ENCODE measurements around the gene GABPB2.
A peak's percentile ranks its signal among the peaks of the same experiment; 100 is the strongest.
"Not testable (repeated sequence)": the region's sequence is repeated elsewhere in the genome, so short reads cannot be mapped to it uniquely, and the experiment has no call there.

The GABPB2 gene

DNA sequence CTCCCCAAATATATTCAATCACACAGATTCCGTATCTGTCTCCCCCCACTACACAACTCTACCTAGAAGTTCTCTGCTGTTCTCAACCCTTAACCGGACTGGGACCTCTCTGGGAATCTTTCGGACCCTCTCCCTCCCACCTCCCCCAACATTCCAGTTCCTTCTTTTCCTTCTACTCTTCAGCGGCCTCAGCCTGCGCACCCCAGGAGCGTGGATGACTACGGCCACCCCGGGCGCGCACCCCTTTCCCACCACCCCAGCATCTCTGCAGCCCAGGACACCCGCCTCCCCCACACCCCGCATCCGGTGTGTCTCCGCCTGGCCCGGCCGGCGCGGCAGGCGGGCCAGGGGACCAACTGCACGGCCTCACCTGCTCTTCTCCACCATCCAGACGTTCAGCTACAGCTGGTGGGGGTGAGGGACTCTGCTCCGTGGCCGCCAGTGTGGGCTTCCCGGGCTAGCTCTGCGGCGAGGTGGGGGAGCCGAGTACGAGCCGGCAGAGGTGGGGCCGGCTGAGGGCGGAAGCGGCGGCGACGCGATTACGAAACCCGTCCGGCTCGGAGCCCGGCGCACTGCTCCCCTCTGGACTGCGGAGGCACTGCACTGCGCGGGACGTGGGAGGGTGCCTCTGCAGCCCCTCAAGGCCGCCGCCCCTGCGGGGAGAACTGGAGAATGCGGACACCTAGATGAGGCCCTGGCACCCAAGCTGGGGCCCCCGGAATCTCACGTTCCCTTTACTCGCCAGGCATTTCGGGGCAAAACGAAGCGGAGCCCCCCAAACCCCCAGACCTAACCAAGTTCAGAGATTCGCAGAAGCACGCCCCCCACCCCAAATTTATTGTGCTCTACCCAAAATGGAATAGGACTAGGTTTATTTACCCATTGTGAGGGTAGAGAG lies 11.2 kb upstream of the GABPB2 start, which contains the start of gene CDC42SE1:
Gene CDC42SE1 (minus strand): TSS at position 514 of the 898 bp plus-strand sequence. CDS start 3,892 bp downstream, outside the sequence.
- peak in 57 of 58 donors; percentile 10 to 83 (median 70) for DNase-seq

DNA sequence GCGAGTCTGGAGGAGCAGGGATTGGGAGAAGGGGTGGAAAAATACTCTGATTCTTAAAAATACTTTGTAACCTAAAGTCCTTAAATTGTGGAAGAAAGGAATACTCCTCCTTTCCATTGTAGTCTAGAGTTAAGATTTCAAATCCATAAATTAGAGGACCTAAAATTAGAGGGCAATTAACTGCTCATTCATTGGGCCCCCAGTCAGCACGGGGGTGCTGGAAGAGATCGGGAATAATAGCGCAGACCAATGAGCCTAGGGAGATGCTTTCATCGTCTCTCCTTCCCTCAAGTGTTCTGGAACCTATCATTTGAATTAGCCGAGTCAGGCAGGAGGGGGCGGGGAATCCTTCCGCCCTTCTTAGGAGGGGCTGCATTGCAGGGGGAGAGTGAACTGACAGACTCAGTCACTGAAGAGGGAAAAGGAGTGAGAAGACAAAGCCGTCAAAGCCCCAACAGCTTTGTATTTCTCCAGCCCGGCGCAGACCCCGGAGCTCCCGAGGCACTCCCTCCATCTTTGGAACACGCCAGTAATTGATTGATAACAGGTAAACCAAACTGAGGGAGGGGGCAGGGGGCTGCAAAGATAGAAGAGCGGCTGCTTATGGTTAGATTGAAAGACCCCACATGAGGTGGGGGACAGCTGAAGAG lies 10.4 kb upstream of the GABPB2 start, which contains the start of gene MLLT11:
Gene MLLT11 (plus strand): TSS at position 391 of the 650 bp plus-strand sequence. CDS start 6,828 bp downstream, outside the sequence.
- peak in 56 of 58 donors; percentile 10 to 83 (median 52) for DNase-seq

GRCh38 chr1:151060657-151061421 lies 9.7 kb upstream of the GABPB2 start:
- DNase-seq, result peak in 7 of 58 donors; percentile 3 to 23 (median 9)

GRCh38 chr1:151061704-151062103 lies 8.9 kb upstream of the GABPB2 start:
- no peak for DNase-seq

DNA sequence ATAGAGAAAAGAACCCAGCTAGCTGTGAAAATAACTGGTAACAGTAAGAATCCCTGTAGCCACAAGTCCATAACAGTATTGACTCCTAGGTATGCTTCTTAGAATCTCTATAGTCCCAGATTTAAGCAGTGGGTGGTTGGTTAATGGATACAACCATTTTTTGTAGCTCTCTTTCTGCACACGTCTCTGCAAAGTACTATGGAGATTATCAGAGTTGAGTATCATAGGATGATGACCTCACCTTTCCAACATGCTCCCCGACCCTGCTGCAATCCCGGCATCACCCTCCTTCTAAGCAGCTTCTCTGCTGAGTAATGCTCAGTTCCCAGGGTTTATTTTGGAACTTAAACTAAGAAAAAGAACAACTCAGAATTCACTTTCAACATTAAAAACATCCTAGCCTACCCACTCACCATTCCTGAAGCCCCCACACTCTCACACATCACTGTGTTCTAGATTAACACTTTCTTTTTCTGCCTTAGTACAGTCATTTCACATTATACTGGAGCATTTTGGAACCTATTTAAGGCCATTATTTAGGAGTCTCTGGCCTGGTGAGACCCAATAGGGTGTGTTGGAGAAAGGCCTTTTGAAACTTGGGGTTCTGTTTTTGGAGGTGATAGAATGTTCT lies 7.7 kb upstream of the GABPB2 start:
- DNase-seq, result no peak

- no peak for DNase-seq
These were observed 5.4 kb upstream of the GABPB2 start for GRCh38 chr1:151065089-151065645.

- no peak for DNase-seq
These were observed 3.4 kb upstream of the GABPB2 start for GRCh38 chr1:151067185-151067584.

DNA sequence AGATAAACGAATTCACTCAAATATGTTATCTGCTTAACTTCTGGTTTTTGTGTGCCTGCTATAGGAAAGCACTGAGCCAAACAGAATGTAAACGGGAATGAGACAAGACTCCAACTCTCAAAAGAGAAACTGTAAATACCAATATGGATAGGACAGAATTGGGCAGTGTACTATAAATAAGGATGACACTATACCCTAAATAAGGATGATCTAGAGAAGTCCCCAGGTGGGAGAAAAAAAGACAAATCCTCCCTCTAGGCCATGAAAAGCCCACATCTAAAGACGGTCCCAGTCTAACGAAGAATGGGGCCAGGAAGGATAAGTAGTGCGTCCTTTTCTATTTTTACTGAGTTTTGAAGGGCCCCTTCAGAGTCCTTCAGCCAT lies 1.5 kb upstream of the GABPB2 start:
- no peak for DNase-seq

- DNase-seq, result no peak
These were observed 1.7 kb downstream of the GABPB2 start for GRCh38 chr1:151072224-151072623.

- no peak for DNase-seq
These were observed 15.5 kb downstream of the GABPB2 start for GRCh38 chr1:151085953-151086559.

- DNase-seq, result not testable (repeated sequence)
These were observed 26.9 kb downstream of the GABPB2 start for GRCh38 chr1:151097426-151097825.

GRCh38 chr1:151098126-151098525 lies 27.6 kb downstream of the GABPB2 start:
- no peak for DNase-seq

DNA sequence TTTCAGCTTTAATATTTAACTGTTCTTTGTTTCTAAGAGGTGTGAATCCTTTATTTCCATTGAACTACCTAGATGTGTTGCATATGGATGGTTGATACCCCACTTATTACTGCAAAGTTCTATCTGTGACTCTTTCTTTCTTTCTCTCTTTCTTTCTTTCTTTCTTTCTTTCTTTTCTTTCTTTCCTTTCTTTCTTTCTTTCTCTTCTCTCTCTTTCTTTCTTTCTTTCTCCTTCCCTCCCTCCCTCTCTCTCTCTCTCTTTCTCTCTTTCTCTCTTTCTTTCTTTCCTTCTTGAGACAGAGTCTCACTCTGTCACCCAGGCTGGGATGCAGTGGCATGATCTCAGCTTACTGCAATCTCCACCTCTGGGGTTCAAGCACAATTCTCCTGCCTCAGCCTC lies 34.1 kb downstream of the GABPB2 start:
- DNase-seq, result no peak

DNA sequence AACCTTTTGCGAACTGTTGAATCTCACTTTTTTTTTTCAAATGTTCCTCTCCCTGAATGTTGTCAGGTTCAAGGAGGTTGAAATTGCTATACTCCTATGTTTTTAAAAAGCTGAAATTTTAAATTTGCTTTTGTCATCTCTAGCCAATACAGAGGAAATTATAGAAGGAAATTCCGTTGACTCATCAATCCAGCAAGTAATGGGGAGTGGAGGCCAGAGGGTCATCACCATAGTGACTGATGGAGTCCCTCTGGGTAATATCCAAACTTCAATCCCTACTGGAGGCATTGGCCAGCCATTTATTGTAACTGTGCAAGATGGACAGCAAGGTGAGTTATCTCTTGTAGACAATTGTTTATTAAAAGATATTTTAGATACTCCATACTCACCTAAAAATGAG lies 36.3 kb downstream of the GABPB2 start:
- no peak for DNase-seq

- no peak for DNase-seq
These were observed 37.8 kb downstream of the GABPB2 start for GRCh38 chr1:151108331-151108730.

GRCh38 chr1:151113877-151114276 lies 43.3 kb downstream of the GABPB2 start:
- no peak for DNase-seq

DNA sequence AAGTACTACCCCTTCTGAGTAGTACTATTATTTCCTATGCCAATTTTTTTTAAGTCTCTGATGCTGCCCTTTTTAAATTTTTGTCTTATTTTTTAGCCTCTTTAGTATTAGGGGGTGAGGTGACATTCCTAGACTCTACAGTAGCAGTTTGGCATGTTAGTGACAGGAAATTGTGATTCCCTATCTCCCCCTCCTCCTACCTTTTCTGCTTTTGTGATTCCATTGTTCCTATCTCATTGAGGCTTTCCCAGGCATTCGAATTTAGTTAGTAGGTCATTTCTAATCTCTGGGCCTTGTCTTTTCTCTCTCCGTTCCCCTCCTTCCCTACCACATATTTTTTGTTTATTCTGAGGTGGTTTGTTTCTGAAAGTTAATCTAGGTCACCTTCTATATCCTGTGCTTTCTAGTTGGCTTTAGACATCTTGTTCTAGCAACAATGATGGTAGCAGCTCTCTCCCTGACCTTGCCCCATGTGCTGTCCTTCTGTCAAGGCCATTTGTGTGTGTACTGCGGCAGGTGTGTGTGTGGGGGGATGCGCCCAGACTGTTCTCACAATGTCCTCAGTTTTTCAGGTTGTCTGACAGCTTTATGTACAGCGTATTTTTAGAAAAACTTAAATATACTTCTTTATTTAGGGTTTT lies 54.3 kb downstream of the GABPB2 start:
- no peak for DNase-seq

DNA sequence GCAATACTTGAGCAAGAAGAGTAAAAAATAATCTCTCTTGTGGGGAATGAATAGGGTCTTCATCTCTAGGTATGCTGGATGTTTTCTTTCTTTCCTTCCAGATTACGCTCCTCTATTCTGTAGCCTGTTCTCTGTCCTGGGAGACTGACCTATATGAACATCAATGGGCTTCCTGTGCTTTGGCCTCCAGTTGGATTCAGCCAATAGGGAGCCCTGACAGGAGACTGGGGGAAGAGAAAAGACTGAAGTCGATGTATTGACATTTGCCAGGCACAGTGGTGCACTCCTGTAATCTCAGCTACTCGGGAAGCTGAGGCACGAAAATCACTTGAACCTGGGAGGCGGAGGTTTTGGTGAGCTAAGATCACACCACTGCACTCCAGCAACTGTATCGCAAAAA lies 58.2 kb downstream of the GABPB2 start:
- DNase-seq, result no peak

DNA sequence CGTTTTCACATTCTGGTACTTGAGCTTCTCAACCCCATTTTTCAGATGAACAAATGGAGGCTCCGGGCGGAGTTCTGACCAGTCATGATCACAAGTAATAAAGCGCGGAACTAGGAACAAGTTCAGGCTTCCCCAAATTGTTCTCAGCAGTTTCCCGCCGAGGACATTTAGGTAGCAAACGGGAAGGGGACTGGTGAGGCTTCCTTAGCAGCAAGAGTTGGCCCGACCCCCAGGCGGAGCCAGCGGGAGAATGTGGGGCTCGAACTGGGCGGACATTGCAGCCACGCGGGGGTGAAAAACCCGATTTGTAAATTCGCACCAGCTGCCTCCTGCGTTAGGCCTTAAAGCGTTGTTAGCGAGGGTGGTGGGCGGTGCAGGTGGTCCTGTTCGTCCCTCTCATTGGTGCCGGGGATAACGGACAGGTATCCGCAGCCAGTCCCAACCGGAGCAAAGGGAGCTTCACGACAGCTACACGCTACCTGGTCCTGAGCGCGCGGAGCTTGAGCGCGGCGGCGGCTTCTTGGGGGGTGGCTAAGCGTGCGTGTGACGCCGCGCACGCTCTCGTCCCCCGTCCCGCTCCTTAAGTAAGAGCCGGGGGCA lies 60.5 kb downstream of the GABPB2 start:
- DNase-seq, result peak in 55 of 58 donors; percentile 21 to 90 (median 60)
